GM23248 (cell line): Measurements from ENCODE around the gene TNS2. TPM values are rescaled to one million over a fixed set of nuclear protein-coding genes. Genes with fewer than 3 reads are reported as not detected.
A peak's percentile ranks its signal among the peaks of the same experiment; 100 is the strongest.

Experiments
- DNase-seq: peaks from one replicate; pipeline ENCODE4 v3.0.0-alpha.2; 2015
- H2AFZ ChIP-seq: fragments of 200-600 bp; sonication (generic); 2 replicates; pipeline ENCODE4 v1.6.1; 2016; ENCODE audit warnings: antibody characterized with exemption
- H3F3A ChIP-seq: fragments of 200-600 bp; sonication (generic); 2 replicates; pipeline ENCODE4 v1.6.1; 2016; ENCODE audit warnings: mild to moderate bottlenecking, antibody characterized with exemption, mixed run types; ENCODE audit not compliant: insufficient read depth
- H3K27ac ChIP-seq: fragments of 200-600 bp; sonication (generic); 2 replicates; pipeline ENCODE4 v1.5.1; 2016; ENCODE audit warnings: mild to moderate bottlenecking
- H3K27me3 ChIP-seq: fragments of 200-600 bp; sonication (generic); replicated peaks from 2 replicates; pipeline ENCODE4 v1.6.1; 2016; ENCODE audit warnings: mild to moderate bottlenecking; ENCODE audit not compliant: insufficient read depth
- H3K36me3 ChIP-seq: fragments of 200-600 bp; sonication (generic); 2 replicates; pipeline ENCODE4 v1.6.1; 2016; ENCODE audit warnings: low read depth, mild to moderate bottlenecking
- H3K4me1 ChIP-seq: fragments of 200-600 bp; sonication (generic); 2 replicates; pipeline ENCODE4 v1.6.1; 2016; ENCODE audit warnings: mild to moderate bottlenecking; ENCODE audit not compliant: insufficient read depth
- H3K4me2 ChIP-seq: fragments of 200-600 bp; sonication (generic); one replicate; pipeline ENCODE4 v1.6.1; 2016; ENCODE audit warnings: mild to moderate bottlenecking; ENCODE audit not compliant: unreplicated experiment
- H3K4me3 ChIP-seq: fragments of 200-600 bp; sonication (generic); 2 replicates; pipeline ENCODE4 v1.5.1; 2016; ENCODE audit warnings: mild to moderate bottlenecking
- H3K79me2 ChIP-seq: fragments of 200-600 bp; sonication (generic); 2 replicates; pipeline ENCODE4 v1.6.1; 2016; ENCODE audit warnings: mild to moderate bottlenecking; ENCODE audit not compliant: insufficient read depth
- H3K9ac ChIP-seq: fragments of 200-600 bp; sonication (generic); 2 replicates; pipeline ENCODE4 v1.6.1; 2016; ENCODE audit warnings: mild to moderate bottlenecking
- H3K9me2 ChIP-seq: fragments of 200-600 bp; sonication (generic); 2 replicates; pipeline ENCODE4 v1.6.1; 2016; ENCODE audit warnings: mixed run types, mild to moderate bottlenecking, moderate library complexity; ENCODE audit not compliant: insufficient read depth
- H3K9me3 ChIP-seq: fragments of 200-600 bp; sonication (generic); one replicate; pipeline ENCODE4 v1.6.1; 2017; ENCODE audit warnings: low read depth
- H4K20me1 ChIP-seq: fragments of 200-600 bp; sonication (generic); 2 replicates; pipeline ENCODE4 v1.6.0; 2016; ENCODE audit not compliant: insufficient read depth
- EZH2 ChIP-seq: fragments of 200-600 bp; sonication (generic); IDR thresholded peaks from 2 replicates; pipeline ENCODE4 v1.6.1; 2018; ENCODE audit warnings: antibody characterized with exemption, mild to moderate bottlenecking; ENCODE audit not compliant: insufficient read depth, poor library complexity, severe bottlenecking
- EZH2phosphoT487 ChIP-seq: fragments of 200-600 bp; sonication (generic); IDR thresholded peaks from 2 replicates; pipeline ENCODE4 v1.6.1; 2018; ENCODE audit warnings: antibody characterized with exemption, moderate library complexity, mild to moderate bottlenecking, low read depth; ENCODE audit not compliant: insufficient read depth
- WGBS, 2 experiments: methylation state at CpG; one replicate each; pipeline ENCODE4 v1.1.6; 2015 to 2017; ENCODE audit warnings: low lambda C conversion rate in 2 of 2, low coverage in 1 of 2; ENCODE audit errors: missing lambda C conversion rate in 2 of 2; 5-methylcytosine and 5-hydroxymethylcytosine counted together
- in situ Hi-C: fragments of 300-500 bp; cut with MboI; formaldehyde crosslinking; loops from 2 replicates; pipeline ENCODE4 v1.15.0; 2020
- polyA plus RNA-seq: library from polyadenylated mRNA; unstranded; fragments of >200 nt; fragmentation: Nextera tagmentation; extraction: Ambion mirVana; gene quantifications from 2 replicates; pipeline ENCODE4 v1.2.1, GENCODE V29; 2016
- total RNA-seq: library from RNA; depleted of rRNA; stranded (reverse); fragments of >200 nt; shearing (Covaris generic); gene quantifications from 2 replicates; pipeline ENCODE4 v1.2.3, GENCODE V29; 2014

The TNS2 gene
- total and polyA plus RNA-seq, 2 experiments from 2014 or later: 26.1 to 41.6 TPM

- in situ Hi-C loops: no loop called here
- H3K9me2 ChIP-seq: no peaks in the 10 kb centered on the region
- peak overlapping the region; percentile 47 for H2AFZ ChIP-seq
- peak overlapping the region; percentile 87 for H3K27ac ChIP-seq
- TF ChIP-seq EZH2 (no peak), EZH2phosphoT487 (no peak)
- H3K4me1 ChIP-seq: peaks cover 52% of the 10 kb centered on the region
- H3K36me3 ChIP-seq: no peaks in the 10 kb centered on the region
- peaks cover 53% of the 10 kb centered on the region for H3F3A ChIP-seq
- H3K79me2 ChIP-seq: peaks cover 28% of the 10 kb centered on the region
- H3K9ac ChIP-seq: peak overlapping the region; percentile 83
- H4K20me1 ChIP-seq: no peaks in the 10 kb centered on the region
- peak; percentile 89 for DNase-seq
- peak overlapping the region; percentile 71 for H3K4me3 ChIP-seq
- H3K4me2 ChIP-seq: peak overlapping the region; percentile 79
- H3K9me3 ChIP-seq: no peaks in the 10 kb centered on the region
- 1% methylated on average over 22 to 41 of the region's 44 CpGs for WGBS, 2 experiments
- H3K27me3 ChIP-seq: no peaks in the 10 kb centered on the region
These were observed 3.1 kb upstream of the TNS2 start for GRCh38 chr12:53046655-53047220.

GRCh38 chr12:53047221-53048032, 2.4 kb upstream of the TNS2 start:
- H3F3A ChIP-seq: peaks cover 53% of the 10 kb centered on the region
- H3K9ac ChIP-seq: peak overlapping the region; percentile 95
- no peaks in the 10 kb centered on the region for H3K9me3 ChIP-seq
- no peaks in the 10 kb centered on the region for H3K36me3 ChIP-seq
- H3K4me1 ChIP-seq: peaks cover 59% of the 10 kb centered on the region
- no peaks in the 10 kb centered on the region for H4K20me1 ChIP-seq
- peak overlapping the region; percentile 87 for H3K4me3 ChIP-seq
- peak overlapping the region; percentile 99 for H3K4me2 ChIP-seq
- H3K27ac ChIP-seq: peak overlapping the region; percentile 98
- DNase-seq: peak; percentile 87
- in situ Hi-C loops: no loop called here
- peaks cover 35% of the 10 kb centered on the region for H3K79me2 ChIP-seq
- H2AFZ ChIP-seq: peak overlapping the region; percentile 52; the same call in 1 of the 2 replicates
- 1% methylated on average over 28 to 78 of the region's 94 CpGs for WGBS, 2 experiments
- H3K27me3 ChIP-seq: no peaks in the 10 kb centered on the region
- TF ChIP-seq EZH2 (no peak), EZH2phosphoT487 (no peak)
- H3K9me2 ChIP-seq: no peaks in the 10 kb centered on the region

DNA sequence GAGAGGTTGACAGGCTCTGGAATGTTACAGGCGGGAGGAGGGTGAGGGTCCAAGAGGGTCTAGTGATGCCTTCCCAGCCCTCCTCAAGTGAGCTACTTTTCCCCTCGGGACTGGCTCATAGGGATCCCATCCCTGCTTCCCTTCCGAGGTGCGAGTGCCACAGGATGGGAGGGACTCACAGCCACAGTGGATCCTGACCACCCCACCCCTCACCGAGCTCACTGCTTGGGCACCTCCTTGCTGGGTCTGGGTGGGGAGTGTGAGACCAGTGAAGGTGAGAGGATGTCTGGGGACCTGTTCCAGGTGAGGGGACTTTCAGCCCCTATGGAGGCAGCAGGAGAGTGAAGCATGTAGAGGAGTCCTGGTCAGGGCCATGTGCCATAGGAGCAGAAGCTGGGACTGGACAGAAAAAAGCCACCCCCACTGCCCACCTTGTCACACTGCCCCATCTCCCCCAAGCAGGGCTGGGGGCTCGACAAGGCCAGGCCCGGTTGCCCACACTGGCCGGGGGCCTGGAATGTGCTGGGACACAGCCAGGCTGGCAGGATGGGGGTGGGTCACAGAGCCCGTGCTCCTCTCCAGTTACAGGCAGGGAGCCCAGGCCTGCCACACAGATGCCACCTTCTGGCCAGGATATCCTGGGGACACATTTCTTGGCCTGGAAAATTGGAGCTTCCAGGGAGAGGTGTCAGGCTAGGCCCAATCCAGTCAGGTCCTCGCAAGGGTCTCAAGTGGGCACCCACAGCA, 1.7 kb upstream of the TNS2 start:
- H4K20me1 ChIP-seq: no peaks in the 10 kb centered on the region
- peak overlapping the region; percentile 95 for H3K9ac ChIP-seq
- peaks cover 64% of the 10 kb centered on the region for H3K4me1 ChIP-seq
- no peaks in the 10 kb centered on the region for H3K36me3 ChIP-seq
- H3K79me2 ChIP-seq: peaks cover 35% of the 10 kb centered on the region
- peak; percentile 59 for DNase-seq
- H3K27ac ChIP-seq: peak overlapping the region; percentile 98
- peak overlapping the region; percentile 87 for H3K4me3 ChIP-seq
- peak overlapping the region; percentile 99 for H3K4me2 ChIP-seq
- 6 to 7% methylated on average over 8 to 10 of the region's 10 CpGs for WGBS, 2 experiments
- peak overlapping the region; percentile 52; the same call in 1 of the 2 replicates for H2AFZ ChIP-seq
- no peaks in the 10 kb centered on the region for H3K9me2 ChIP-seq
- no peak for TF ChIP-seq EZH2phosphoT487
- no peak for TF ChIP-seq EZH2
- H3K27me3 ChIP-seq: no peaks in the 10 kb centered on the region
- in situ Hi-C loops: no loop called here
- H3F3A ChIP-seq: peaks cover 45% of the 10 kb centered on the region
- H3K9me3 ChIP-seq: no peaks in the 10 kb centered on the region

GRCh38 chr12:53048780-53049401, 974 bp upstream of the TNS2 start:
- Histone ChIP-seq H3K4me3 (peak overlapping the region; percentile 87), H3K79me2 (peaks cover 35% of the 10 kb centered on the region), H3K9me3 (no peaks in the 10 kb centered on the region), H2AFZ (no peak overlapping the region), H3K27me3 (no peaks in the 10 kb centered on the region), H3F3A (peaks cover 41% of the 10 kb centered on the region), H3K9ac (peak overlapping the region; percentile 95), H3K9me2 (no peaks in the 10 kb centered on the region), H3K4me1 (peaks cover 71% of the 10 kb centered on the region), H3K36me3 (no peaks in the 10 kb centered on the region), H4K20me1 (no peaks in the 10 kb centered on the region), H3K4me2 (peak overlapping the region; percentile 99), H3K27ac (peak overlapping the region; percentile 98)
- WGBS, 2 experiments: 3 to 9% methylated on average over 5 to 6 of the region's 6 CpGs
- peak; percentile 54 for DNase-seq
- no peak for TF ChIP-seq EZH2phosphoT487
- no peak for TF ChIP-seq EZH2
- in situ Hi-C loops: no loop called here
